NCI-H2171 treated with DMSO at 0.1 percent for 48 hours (cell line): ENCODE results near the gene ANKFN1.

Experiments
- DNase-seq: peaks from one replicate; lab custom pipeline; 2025; lab: John Stamatoyannopoulos, UW

The ANKFN1 gene

GRCh38 chr17:56152874-56153602 lies at the start of gene ANKFN1:
ANKFN1 (plus strand) TSS chr17:56153475; CDS start chr17:56212668, 59,193 bp downstream.
- DNase-seq, result no peak

GRCh38 chr17:56108811-56109284 lies 44.4 kb upstream of the ANKFN1 start:
- DNase-seq, result no peak

GRCh38 chr17:56109836-56110235 lies 43.4 kb upstream of the ANKFN1 start:
- DNase-seq, result no peak

GRCh38 chr17:56110463-56111135 lies 42.7 kb upstream of the ANKFN1 start:
- no peak for DNase-seq

GRCh38 chr17:56111706-56112485 lies 41.4 kb upstream of the ANKFN1 start:
- DNase-seq, result peak; percentile 28

- DNase-seq, result no peak
Observed at GRCh38 chr17:56113486-56113885, 39.8 kb upstream of the ANKFN1 start.

GRCh38 chr17:56114469-56114868 lies 38.8 kb upstream of the ANKFN1 start:
- DNase-seq, result no peak

- DNase-seq, result no peak
Observed at GRCh38 chr17:56119191-56119590, 34.1 kb upstream of the ANKFN1 start.

- no peak for DNase-seq
Observed at GRCh38 chr17:56119936-56120335, 33.3 kb upstream of the ANKFN1 start.

GRCh38 chr17:56121191-56122051 lies 31.9 kb upstream of the ANKFN1 start:
- no peak for DNase-seq

- DNase-seq, result peak; percentile 31
Observed at GRCh38 chr17:56125830-56126819, 27.1 kb upstream of the ANKFN1 start.

- DNase-seq, result no peak
Observed at GRCh38 chr17:56130026-56130425, 23.2 kb upstream of the ANKFN1 start.

- no peak for DNase-seq
Observed at GRCh38 chr17:56130631-56131030, 22.6 kb upstream of the ANKFN1 start.

GRCh38 chr17:56131431-56131830 lies 21.8 kb upstream of the ANKFN1 start:
- no peak for DNase-seq

GRCh38 chr17:56136301-56136700 lies 17.0 kb upstream of the ANKFN1 start:
- DNase-seq, result no peak

GRCh38 chr17:56141046-56141839 lies 12.0 kb upstream of the ANKFN1 start:
- DNase-seq, result no peak

- DNase-seq, result no peak
Observed at GRCh38 chr17:56142325-56142724, 10.9 kb upstream of the ANKFN1 start.

- DNase-seq, result no peak
Observed at GRCh38 chr17:56142781-56143180, 10.5 kb upstream of the ANKFN1 start.

GRCh38 chr17:56144223-56144622 lies 9.1 kb upstream of the ANKFN1 start:
- peak; percentile 49 for DNase-seq

GRCh38 chr17:56146534-56146933 lies 6.7 kb upstream of the ANKFN1 start:
- DNase-seq, result no peak
